Ishikawa (cell line): ENCODE results near the gene NRG3.

Experiments
- CEBPB ChIP-seq: IDR thresholded peaks from 2 replicates; pipeline ENCODE4 v1.6.1; 2012
- CREB1 ChIP-seq: IDR thresholded peaks from 2 replicates; pipeline ENCODE4 v1.6.1; 2012; ENCODE audit warnings: low read depth
- EGR1 ChIP-seq: IDR thresholded peaks from 2 replicates; pipeline ENCODE4 v1.6.1; 2012
- EP300 ChIP-seq: IDR thresholded peaks from 2 replicates; pipeline ENCODE4 v1.6.1; 2012; ENCODE audit warnings: borderline replicate concordance
- FOXM1 ChIP-seq: IDR thresholded peaks from 2 replicates; pipeline ENCODE4 v1.6.1; 2012; ENCODE audit warnings: low read depth, borderline replicate concordance
- NFIC ChIP-seq: IDR thresholded peaks from 2 replicates; pipeline ENCODE4 v1.6.1; 2012
- RAD21 ChIP-seq: IDR thresholded peaks from 2 replicates; pipeline ENCODE4 v1.6.1; 2012; ENCODE audit warnings: low read depth
- TAF1 ChIP-seq: IDR thresholded peaks from 2 replicates; pipeline ENCODE4 v1.6.1; 2012; ENCODE audit warnings: low read depth, mild to moderate bottlenecking
- TCF12 ChIP-seq: IDR thresholded peaks from 2 replicates; pipeline ENCODE4 v1.6.1; 2012; ENCODE audit warnings: low read depth
- TEAD4 ChIP-seq: IDR thresholded peaks from 2 replicates; pipeline ENCODE4 v1.6.1; 2012
- YY1 ChIP-seq: IDR thresholded peaks from 2 replicates; pipeline ENCODE4 v1.6.1; 2012; ENCODE audit warnings: low read depth
- ZBTB7A ChIP-seq: IDR thresholded peaks from 2 replicates; pipeline ENCODE4 v1.6.1; 2012; ENCODE audit warnings: low read depth
- TF ChIP-seq, protein P1 (sequence below): IDR thresholded peaks from 2 replicates; pipeline ENCODE4 v1.6.1; 2012
- TF ChIP-seq, protein P2 (sequence below): IDR thresholded peaks from 2 replicates; pipeline ENCODE4 v1.6.1; 2012
- TF ChIP-seq, protein P3 (sequence below): IDR thresholded peaks from 2 replicates; pipeline ENCODE4 v1.6.1; 2012; ENCODE audit warnings: low read depth, mild to moderate bottlenecking

Gene NRG3

GRCh38 chr10:82609845-82610244 is 734.9 kb downstream of the NRG3 start:
- no peak for TF ChIP-seq FOXM1

DNA sequence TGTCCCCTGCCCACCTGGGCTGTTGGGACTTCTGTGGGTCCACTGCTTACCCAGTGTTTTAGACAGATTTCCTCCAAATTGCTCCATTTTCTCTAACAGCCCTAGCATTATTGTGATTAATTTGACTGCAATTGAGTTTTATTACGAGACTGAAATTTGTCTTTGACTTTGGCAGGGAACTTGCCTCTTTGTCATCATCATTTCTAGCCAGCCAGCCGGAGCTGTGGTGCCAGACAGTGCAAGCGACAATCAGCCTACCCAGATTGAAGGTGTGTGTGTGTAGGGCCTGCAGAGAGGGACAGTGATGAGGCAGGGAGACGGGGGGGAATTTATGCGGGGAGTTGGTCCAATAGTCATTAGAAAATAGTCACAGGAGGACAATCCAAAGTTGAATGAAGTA is 743.0 kb downstream of the NRG3 start:
- TF ChIP-seq FOXM1 (no peak), EP300 (no peak), TCF12 (no peak), EGR1 (no peak), TEAD4 (no peak), CEBPB (no peak), YY1 (no peak), CREB1 (no peak), NFIC (no peak), ZBTB7A (no peak), TAF1 (no peak), RAD21 (no peak)
- TF ChIP-seq, protein P1, sequence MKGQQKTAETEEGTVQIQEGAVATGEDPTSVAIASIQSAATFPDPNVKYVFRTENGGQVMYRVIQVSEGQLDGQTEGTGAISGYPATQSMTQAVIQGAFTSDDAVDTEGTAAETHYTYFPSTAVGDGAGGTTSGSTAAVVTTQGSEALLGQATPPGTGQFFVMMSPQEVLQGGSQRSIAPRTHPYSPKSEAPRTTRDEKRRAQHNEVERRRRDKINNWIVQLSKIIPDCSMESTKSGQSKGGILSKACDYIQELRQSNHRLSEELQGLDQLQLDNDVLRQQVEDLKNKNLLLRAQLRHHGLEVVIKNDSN: no peak
- TF ChIP-seq, protein P2, sequence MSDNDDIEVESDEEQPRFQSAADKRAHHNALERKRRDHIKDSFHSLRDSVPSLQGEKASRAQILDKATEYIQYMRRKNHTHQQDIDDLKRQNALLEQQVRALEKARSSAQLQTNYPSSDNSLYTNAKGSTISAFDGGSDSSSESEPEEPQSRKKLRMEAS: no peak
- TF ChIP-seq, protein P3, sequence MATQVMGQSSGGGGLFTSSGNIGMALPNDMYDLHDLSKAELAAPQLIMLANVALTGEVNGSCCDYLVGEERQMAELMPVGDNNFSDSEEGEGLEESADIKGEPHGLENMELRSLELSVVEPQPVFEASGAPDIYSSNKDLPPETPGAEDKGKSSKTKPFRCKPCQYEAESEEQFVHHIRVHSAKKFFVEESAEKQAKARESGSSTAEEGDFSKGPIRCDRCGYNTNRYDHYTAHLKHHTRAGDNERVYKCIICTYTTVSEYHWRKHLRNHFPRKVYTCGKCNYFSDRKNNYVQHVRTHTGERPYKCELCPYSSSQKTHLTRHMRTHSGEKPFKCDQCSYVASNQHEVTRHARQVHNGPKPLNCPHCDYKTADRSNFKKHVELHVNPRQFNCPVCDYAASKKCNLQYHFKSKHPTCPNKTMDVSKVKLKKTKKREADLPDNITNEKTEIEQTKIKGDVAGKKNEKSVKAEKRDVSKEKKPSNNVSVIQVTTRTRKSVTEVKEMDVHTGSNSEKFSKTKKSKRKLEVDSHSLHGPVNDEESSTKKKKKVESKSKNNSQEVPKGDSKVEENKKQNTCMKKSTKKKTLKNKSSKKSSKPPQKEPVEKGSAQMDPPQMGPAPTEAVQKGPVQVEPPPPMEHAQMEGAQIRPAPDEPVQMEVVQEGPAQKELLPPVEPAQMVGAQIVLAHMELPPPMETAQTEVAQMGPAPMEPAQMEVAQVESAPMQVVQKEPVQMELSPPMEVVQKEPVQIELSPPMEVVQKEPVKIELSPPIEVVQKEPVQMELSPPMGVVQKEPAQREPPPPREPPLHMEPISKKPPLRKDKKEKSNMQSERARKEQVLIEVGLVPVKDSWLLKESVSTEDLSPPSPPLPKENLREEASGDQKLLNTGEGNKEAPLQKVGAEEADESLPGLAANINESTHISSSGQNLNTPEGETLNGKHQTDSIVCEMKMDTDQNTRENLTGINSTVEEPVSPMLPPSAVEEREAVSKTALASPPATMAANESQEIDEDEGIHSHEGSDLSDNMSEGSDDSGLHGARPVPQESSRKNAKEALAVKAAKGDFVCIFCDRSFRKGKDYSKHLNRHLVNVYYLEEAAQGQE: no peak

- no peak for TF ChIP-seq RAD21
- no peak for TF ChIP-seq CREB1
- TF ChIP-seq EGR1: no peak
- TF ChIP-seq, protein P3: no peak
These were observed 746.7 kb downstream of the NRG3 start for GRCh38 chr10:82621680-82622079.

DNA sequence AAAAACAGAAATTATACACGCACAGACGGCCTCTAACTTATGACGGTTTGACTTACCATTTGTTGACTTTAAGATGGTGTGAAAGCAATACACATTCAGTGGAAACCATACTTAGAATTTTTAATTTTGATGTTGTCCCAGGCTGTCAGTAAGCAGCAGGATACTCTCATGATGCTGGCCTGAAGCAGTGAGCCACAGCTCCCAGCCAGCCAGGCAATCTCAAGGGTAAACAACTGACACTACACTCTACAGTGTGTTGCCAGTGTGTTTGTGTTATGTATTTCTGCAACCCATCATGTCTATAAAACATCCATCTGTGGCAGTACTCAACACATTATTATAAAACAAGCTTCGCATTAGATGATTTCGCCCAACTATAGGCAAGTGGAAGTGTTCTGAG is 747.5 kb downstream of the NRG3 start:
- TF ChIP-seq ZBTB7A: no peak
- TF ChIP-seq, protein P2: no peak
- no peak for TF ChIP-seq TAF1
- no peak for TF ChIP-seq TCF12
- no peak for TF ChIP-seq CEBPB
- TF ChIP-seq EP300: no peak
- TF ChIP-seq YY1: no peak
- TF ChIP-seq CREB1: no peak
- TF ChIP-seq, protein P1: no peak

- no peak for TF ChIP-seq TAF1
- no peak for TF ChIP-seq TCF12
- TF ChIP-seq YY1: no peak
- TF ChIP-seq NFIC: no peak
- TF ChIP-seq, protein P1: no peak
- no peak for TF ChIP-seq EP300
- TF ChIP-seq, protein P3: no peak
These were observed 750.7 kb downstream of the NRG3 start for GRCh38 chr10:82625512-82626189.
